GM23338 (cell line): ENCODE results near the gene TIAM1. TPM values are rescaled to one million over a fixed set of nuclear protein-coding genes. Genes with fewer than 3 reads are reported as not detected.

ENCODE experiments used
- ATAC-seq: fragments of 200-7000 bp; cut with Tn5 transposase; 3 replicates; pipeline ENCODE4 v1.9.1; 2020
- DNase-seq: peaks from one replicate; pipeline ENCODE4 v3.0.0-alpha.2; 2015; ENCODE audit warnings: low spot score
- H2AFZ ChIP-seq: fragments of 200-600 bp; sonication (generic); 2 replicates; pipeline ENCODE4 v1.8.0; 2016; ENCODE audit warnings: antibody characterized with exemption, mild to moderate bottlenecking, moderate library complexity
- H3F3A ChIP-seq: fragments of 200-600 bp; sonication (generic); replicated peaks from 2 replicates; pipeline ENCODE4 v1.8.0; 2017; ENCODE audit warnings: antibody characterized with exemption, mixed run types, low read depth
- H3K27ac ChIP-seq: fragments of 200-600 bp; sonication (generic); 2 replicates; pipeline ENCODE4 v1.6.1; 2016; ENCODE audit warnings: low read depth
- H3K27me3 ChIP-seq: fragments of 200-600 bp; sonication (generic); 2 replicates; pipeline ENCODE4 v1.8.0; 2016; ENCODE audit warnings: mild to moderate bottlenecking, mixed run types, moderate library complexity; ENCODE audit not compliant: insufficient read depth
- H3K36me3 ChIP-seq: fragments of 200-600 bp; sonication (generic); 2 replicates; pipeline ENCODE4 v1.8.0; 2016; ENCODE audit warnings: mild to moderate bottlenecking; ENCODE audit not compliant: insufficient read depth
- H3K4me1 ChIP-seq: fragments of 200-600 bp; sonication (generic); 2 replicates; pipeline ENCODE4 v1.8.0; 2016; ENCODE audit warnings: mild to moderate bottlenecking, moderate library complexity; ENCODE audit not compliant: insufficient read depth
- H3K4me2 ChIP-seq: fragments of 200-600 bp; sonication (generic); 2 replicates; pipeline ENCODE4 v1.7.1; 2017; ENCODE audit warnings: mixed run types
- H3K4me3 ChIP-seq: fragments of 200-600 bp; sonication (generic); 2 replicates; pipeline ENCODE4 v1.6.1; 2016; ENCODE audit warnings: mixed run types
- H3K79me2 ChIP-seq: fragments of 200-600 bp; sonication (generic); replicated peaks from 2 replicates; pipeline ENCODE4 v1.8.0; 2017; ENCODE audit warnings: mild to moderate bottlenecking; ENCODE audit not compliant: insufficient read depth
- H3K9me2 ChIP-seq: fragments of 200-600 bp; sonication (generic); 2 replicates; pipeline ENCODE4 v1.8.0; 2017; ENCODE audit not compliant: insufficient read depth
- H4K20me1 ChIP-seq: fragments of 200-600 bp; sonication (generic); replicated peaks from 2 replicates; pipeline ENCODE4 v1.8.0; 2017; ENCODE audit warnings: mild to moderate bottlenecking; ENCODE audit not compliant: insufficient read depth
- H3K27ac Mint-ChIP-seq: 2 replicates; pipeline ENCODE4 v1.8.0; 2020; ENCODE audit warnings: inconsistent platforms, mild to moderate bottlenecking, moderate library complexity, mixed read lengths
- H3K27me3 Mint-ChIP-seq: 3 replicates; pipeline ENCODE4 v1.8.0; 2022; ENCODE audit warnings: low read depth, mild to moderate bottlenecking, moderate library complexity, mixed read lengths, inconsistent platforms; ENCODE audit not compliant: insufficient read depth, poor library complexity
- H3K36me3 Mint-ChIP-seq: 3 replicates; pipeline ENCODE4 v1.8.0; 2021; ENCODE audit warnings: low read depth, mild to moderate bottlenecking, inconsistent platforms, moderate library complexity, mixed read lengths
- H3K4me1 Mint-ChIP-seq: 3 replicates; pipeline ENCODE4 v1.8.0; 2020; ENCODE audit warnings: mild to moderate bottlenecking, inconsistent platforms, mixed read lengths
- H3K4me3 Mint-ChIP-seq: 3 replicates; pipeline ENCODE4 v1.8.0; 2021; ENCODE audit warnings: moderate library complexity, mild to moderate bottlenecking, inconsistent platforms, mixed read lengths
- H3K9me3 Mint-ChIP-seq: 3 replicates; pipeline ENCODE4 v1.8.0; 2020; ENCODE audit warnings: moderate library complexity, mild to moderate bottlenecking, inconsistent platforms, mixed read lengths
- CREB1 ChIP-seq: fragments of 250-450 bp; sonication (Bioruptor Pico); IDR thresholded peaks from 2 replicates; pipeline ENCODE4 v1.5.0; 2020; ENCODE audit warnings: low read depth, mild to moderate bottlenecking, moderate library complexity
- EZH2 ChIP-seq: fragments of 200-600 bp; sonication (generic); IDR thresholded peaks from one replicate; pipeline ENCODE4 v1.8.0; 2017; ENCODE audit warnings: antibody characterized with exemption, mild to moderate bottlenecking, low read depth; ENCODE audit not compliant: unreplicated experiment
- EZH2phosphoT487 ChIP-seq: fragments of 200-600 bp; sonication (generic); IDR thresholded peaks from one replicate; pipeline ENCODE4 v1.8.1; 2018; ENCODE audit warnings: antibody characterized with exemption; ENCODE audit not compliant: unreplicated experiment
- JUNB ChIP-seq: IDR thresholded peaks from one replicate; pipeline ENCODE4 v1.6.1; 2016; ENCODE audit warnings: antibody characterized with exemption; ENCODE audit not compliant: unreplicated experiment
- NANOG ChIP-seq: IDR thresholded peaks from 2 replicates; pipeline ENCODE4 v1.6.1; 2016; ENCODE audit warnings: antibody characterized with exemption, borderline replicate concordance
- POLR2AphosphoS5 ChIP-seq: IDR thresholded peaks from 2 replicates; pipeline ENCODE4 v1.6.1; 2016; ENCODE audit warnings: antibody characterized with exemption, low read depth
- STAT1 ChIP-seq: IDR thresholded peaks from one replicate; pipeline ENCODE4 v1.6.1; 2016; ENCODE audit warnings: antibody characterized with exemption; ENCODE audit not compliant: unreplicated experiment
- ZNF114 ChIP-seq: fragments of 250-450 bp; sonication (Bioruptor Pico); IDR thresholded peaks from 2 replicates; pipeline ENCODE4 v1.5.0; 2020; ENCODE audit warnings: mild to moderate bottlenecking, moderate library complexity
- ZNF331 ChIP-seq: fragments of 250-450 bp; sonication (Bioruptor Pico); IDR thresholded peaks from 2 replicates; pipeline ENCODE4 v1.5.0; 2020; ENCODE audit warnings: low read depth, mild to moderate bottlenecking, moderate library complexity
- polyA plus RNA-seq: library from polyadenylated mRNA; unstranded; fragments of >200 nt; fragmentation: Nextera tagmentation; extraction: Ambion mirVana; gene quantifications from 2 replicates; pipeline ENCODE4 v1.2.1, GENCODE V29; 2016
- total RNA-seq: library from RNA; depleted of rRNA; stranded (reverse); fragments of >200 nt; shearing (Covaris generic); gene quantifications from 2 replicates; pipeline ENCODE4 v1.2.3, GENCODE V29; 2014
- TF ChIP-seq, protein P1 (sequence below): IDR thresholded peaks from 2 replicates; pipeline ENCODE4 v1.6.1; 2016; ENCODE audit warnings: antibody characterized with exemption
- TF ChIP-seq, protein P2 (sequence below): fragments of 250-450 bp; sonication (Bioruptor Pico); IDR thresholded peaks from 2 replicates; pipeline ENCODE4 v1.5.0; 2020; ENCODE audit warnings: mild to moderate bottlenecking, moderate library complexity
- TF ChIP-seq, protein P3 (sequence below): IDR thresholded peaks from one replicate; pipeline ENCODE4 v1.6.1; 2018; ENCODE audit warnings: antibody characterized with exemption; ENCODE audit not compliant: unreplicated experiment
- TF ChIP-seq, protein P4 (sequence below), 2 experiments: fragments of 200-600 bp in 1 of 2; sonication (generic) in 1 of 2; conservative IDR thresholded peaks; 2 replicates each; pipeline versions ENCODE4 v1.5.1 to v1.6.1; 2016 to 2017; ENCODE audit warnings: antibody characterized with exemption in 2 of 2, low read depth in 2 of 2, mild to moderate bottlenecking in 2 of 2, moderate library complexity in 1 of 2

TIAM1 gene
- total and polyA plus RNA-seq, 2 experiments from 2014 or later, result 18.5 to 20.0 TPM

DNA sequence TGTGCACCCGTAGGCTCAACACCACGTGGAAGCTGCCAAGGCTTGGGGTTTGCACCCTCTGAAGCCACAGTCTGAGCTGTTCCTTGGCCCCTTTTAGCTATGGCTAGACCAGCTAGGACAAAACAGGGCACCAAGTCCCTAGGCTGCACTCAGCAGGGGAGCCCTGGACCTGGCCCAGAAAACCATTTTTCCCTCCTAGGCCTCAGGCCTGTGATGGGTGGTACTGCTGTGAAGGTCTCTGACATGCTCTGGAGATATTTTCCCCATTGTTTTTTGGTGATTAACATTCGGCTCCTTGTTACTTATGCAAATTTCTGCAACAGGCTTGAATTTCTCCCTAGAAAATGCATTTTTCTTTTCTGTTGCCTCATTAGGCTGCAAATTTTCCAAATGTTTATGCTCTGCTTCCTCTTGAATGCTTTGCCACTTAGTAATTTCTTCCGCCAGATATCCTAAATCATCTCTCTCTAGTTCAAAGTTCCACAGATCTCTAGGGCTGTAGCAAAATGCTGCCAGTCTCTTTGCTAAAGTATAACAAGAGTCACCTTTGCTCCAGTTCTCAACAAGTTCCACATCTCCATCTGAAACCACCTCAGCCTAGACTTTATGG lies 236.8 kb downstream of the TIAM1 start:
- peaks cover 8% of the 10 kb centered on the region for H3K4me1 Mint-ChIP-seq
- Histone ChIP-seq H4K20me1 (no peaks in the 10 kb centered on the region), H3K9me2 (no peaks in the 10 kb centered on the region), H3K36me3 (no peaks in the 10 kb centered on the region), H3K27me3 (no peaks in the 10 kb centered on the region), H3K4me3 (no peak overlapping the region), H3K4me1 (peaks cover 5% of the 10 kb centered on the region), H3K27ac (no peak overlapping the region), H2AFZ (no peak overlapping the region), H3K79me2 (no peaks in the 10 kb centered on the region), H3F3A (no peaks in the 10 kb centered on the region), H3K4me2 (no peak overlapping the region)
- TF ChIP-seq, protein P1, sequence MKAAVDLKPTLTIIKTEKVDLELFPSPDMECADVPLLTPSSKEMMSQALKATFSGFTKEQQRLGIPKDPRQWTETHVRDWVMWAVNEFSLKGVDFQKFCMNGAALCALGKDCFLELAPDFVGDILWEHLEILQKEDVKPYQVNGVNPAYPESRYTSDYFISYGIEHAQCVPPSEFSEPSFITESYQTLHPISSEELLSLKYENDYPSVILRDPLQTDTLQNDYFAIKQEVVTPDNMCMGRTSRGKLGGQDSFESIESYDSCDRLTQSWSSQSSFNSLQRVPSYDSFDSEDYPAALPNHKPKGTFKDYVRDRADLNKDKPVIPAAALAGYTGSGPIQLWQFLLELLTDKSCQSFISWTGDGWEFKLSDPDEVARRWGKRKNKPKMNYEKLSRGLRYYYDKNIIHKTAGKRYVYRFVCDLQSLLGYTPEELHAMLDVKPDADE, result no peak
- no peak for TF ChIP-seq POLR2AphosphoS5
- TF ChIP-seq EZH2phosphoT487, result no peak
- TF ChIP-seq ZNF114 (CRISPR knock-in tag), result no peak
- TF ChIP-seq, protein P2, sequence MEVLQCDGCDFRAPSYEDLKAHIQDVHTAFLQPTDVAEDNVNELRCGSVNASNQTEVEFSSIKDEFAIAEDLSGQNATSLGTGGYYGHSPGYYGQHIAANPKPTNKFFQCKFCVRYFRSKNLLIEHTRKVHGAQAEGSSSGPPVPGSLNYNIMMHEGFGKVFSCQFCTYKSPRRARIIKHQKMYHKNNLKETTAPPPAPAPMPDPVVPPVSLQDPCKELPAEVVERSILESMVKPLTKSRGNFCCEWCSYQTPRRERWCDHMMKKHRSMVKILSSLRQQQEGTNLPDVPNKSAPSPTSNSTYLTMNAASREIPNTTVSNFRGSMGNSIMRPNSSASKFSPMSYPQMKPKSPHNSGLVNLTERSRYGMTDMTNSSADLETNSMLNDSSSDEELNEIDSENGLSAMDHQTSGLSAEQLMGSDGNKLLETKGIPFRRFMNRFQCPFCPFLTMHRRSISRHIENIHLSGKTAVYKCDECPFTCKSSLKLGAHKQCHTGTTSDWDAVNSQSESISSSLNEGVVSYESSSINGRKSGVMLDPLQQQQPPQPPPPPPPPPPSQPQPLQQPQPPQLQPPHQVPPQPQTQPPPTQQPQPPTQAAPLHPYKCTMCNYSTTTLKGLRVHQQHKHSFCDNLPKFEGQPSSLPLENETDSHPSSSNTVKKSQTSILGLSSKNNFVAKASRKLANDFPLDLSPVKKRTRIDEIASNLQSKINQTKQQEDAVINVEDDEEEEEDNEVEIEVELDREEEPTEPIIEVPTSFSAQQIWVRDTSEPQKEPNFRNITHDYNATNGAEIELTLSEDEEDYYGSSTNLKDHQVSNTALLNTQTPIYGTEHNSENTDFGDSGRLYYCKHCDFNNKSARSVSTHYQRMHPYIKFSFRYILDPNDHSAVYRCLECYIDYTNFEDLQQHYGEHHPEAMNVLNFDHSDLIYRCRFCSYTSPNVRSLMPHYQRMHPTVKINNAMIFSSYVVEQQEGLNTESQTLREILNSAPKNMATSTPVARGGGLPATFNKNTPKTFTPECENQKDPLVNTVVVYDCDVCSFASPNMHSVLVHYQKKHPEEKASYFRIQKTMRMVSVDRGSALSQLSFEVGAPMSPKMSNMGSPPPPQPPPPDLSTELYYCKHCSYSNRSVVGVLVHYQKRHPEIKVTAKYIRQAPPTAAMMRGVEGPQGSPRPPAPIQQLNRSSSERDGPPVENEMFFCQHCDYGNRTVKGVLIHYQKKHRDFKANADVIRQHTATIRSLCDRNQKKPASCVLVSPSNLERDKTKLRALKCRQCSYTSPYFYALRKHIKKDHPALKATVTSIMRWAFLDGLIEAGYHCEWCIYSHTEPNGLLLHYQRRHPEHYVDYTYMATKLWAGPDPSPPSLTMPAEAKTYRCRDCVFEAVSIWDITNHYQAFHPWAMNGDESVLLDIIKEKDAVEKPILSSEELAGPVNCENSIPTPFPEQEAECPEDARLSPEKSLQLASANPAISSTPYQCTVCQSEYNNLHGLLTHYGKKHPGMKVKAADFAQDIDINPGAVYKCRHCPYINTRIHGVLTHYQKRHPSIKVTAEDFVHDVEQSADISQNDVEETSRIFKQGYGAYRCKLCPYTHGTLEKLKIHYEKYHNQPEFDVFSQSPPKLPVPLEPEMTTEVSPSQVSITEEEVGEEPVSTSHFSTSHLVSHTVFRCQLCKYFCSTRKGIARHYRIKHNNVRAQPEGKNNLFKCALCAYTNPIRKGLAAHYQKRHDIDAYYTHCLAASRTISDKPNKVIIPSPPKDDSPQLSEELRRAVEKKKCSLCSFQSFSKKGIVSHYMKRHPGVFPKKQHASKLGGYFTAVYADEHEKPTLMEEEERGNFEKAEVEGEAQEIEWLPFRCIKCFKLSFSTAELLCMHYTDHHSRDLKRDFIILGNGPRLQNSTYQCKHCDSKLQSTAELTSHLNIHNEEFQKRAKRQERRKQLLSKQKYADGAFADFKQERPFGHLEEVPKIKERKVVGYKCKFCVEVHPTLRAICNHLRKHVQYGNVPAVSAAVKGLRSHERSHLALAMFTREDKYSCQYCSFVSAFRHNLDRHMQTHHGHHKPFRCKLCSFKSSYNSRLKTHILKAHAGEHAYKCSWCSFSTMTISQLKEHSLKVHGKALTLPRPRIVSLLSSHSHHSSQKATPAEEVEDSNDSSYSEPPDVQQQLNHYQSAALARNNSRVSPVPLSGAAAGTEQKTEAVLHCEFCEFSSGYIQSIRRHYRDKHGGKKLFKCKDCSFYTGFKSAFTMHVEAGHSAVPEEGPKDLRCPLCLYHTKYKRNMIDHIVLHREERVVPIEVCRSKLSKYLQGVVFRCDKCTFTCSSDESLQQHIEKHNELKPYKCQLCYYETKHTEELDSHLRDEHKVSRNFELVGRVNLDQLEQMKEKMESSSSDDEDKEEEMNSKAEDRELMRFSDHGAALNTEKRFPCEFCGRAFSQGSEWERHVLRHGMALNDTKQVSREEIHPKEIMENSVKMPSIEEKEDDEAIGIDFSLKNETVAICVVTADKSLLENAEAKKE, result no peak
- no peak for TF ChIP-seq STAT1
- TF ChIP-seq CREB1, result no peak
- TF ChIP-seq ZNF331 (CRISPR knock-in tag), result no peak
- TF ChIP-seq, protein P3, sequence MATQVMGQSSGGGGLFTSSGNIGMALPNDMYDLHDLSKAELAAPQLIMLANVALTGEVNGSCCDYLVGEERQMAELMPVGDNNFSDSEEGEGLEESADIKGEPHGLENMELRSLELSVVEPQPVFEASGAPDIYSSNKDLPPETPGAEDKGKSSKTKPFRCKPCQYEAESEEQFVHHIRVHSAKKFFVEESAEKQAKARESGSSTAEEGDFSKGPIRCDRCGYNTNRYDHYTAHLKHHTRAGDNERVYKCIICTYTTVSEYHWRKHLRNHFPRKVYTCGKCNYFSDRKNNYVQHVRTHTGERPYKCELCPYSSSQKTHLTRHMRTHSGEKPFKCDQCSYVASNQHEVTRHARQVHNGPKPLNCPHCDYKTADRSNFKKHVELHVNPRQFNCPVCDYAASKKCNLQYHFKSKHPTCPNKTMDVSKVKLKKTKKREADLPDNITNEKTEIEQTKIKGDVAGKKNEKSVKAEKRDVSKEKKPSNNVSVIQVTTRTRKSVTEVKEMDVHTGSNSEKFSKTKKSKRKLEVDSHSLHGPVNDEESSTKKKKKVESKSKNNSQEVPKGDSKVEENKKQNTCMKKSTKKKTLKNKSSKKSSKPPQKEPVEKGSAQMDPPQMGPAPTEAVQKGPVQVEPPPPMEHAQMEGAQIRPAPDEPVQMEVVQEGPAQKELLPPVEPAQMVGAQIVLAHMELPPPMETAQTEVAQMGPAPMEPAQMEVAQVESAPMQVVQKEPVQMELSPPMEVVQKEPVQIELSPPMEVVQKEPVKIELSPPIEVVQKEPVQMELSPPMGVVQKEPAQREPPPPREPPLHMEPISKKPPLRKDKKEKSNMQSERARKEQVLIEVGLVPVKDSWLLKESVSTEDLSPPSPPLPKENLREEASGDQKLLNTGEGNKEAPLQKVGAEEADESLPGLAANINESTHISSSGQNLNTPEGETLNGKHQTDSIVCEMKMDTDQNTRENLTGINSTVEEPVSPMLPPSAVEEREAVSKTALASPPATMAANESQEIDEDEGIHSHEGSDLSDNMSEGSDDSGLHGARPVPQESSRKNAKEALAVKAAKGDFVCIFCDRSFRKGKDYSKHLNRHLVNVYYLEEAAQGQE, result no peak
- TF ChIP-seq EZH2, result no peak
- TF ChIP-seq JUNB, result no peak
- no peak for TF ChIP-seq NANOG
- TF ChIP-seq, protein P4, sequence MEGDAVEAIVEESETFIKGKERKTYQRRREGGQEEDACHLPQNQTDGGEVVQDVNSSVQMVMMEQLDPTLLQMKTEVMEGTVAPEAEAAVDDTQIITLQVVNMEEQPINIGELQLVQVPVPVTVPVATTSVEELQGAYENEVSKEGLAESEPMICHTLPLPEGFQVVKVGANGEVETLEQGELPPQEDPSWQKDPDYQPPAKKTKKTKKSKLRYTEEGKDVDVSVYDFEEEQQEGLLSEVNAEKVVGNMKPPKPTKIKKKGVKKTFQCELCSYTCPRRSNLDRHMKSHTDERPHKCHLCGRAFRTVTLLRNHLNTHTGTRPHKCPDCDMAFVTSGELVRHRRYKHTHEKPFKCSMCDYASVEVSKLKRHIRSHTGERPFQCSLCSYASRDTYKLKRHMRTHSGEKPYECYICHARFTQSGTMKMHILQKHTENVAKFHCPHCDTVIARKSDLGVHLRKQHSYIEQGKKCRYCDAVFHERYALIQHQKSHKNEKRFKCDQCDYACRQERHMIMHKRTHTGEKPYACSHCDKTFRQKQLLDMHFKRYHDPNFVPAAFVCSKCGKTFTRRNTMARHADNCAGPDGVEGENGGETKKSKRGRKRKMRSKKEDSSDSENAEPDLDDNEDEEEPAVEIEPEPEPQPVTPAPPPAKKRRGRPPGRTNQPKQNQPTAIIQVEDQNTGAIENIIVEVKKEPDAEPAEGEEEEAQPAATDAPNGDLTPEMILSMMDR (conservative IDR thresholded peaks at IDR 0.05; ENCODE audit: low read depth in 2 of 2), result no peak
- no peaks in the 10 kb centered on the region for H3K27me3 Mint-ChIP-seq
- DNase-seq (no peak), ATAC-seq (no peak)
- peaks cover 41% of the 10 kb centered on the region for H3K9me3 Mint-ChIP-seq
- no peak overlapping the region for H3K27ac Mint-ChIP-seq
- no peak overlapping the region for H3K4me3 Mint-ChIP-seq
- H3K36me3 Mint-ChIP-seq, result peaks cover 34% of the 10 kb centered on the region
